Esophagus muscularis mucosa (tissue), 4 donors: Measurements from ENCODE around the gene HOOK1. TPM values are rescaled to one million over a fixed set of nuclear protein-coding genes. Genes with fewer than 3 reads are reported as not detected.

Experiments used
- DNase-seq: peaks from one replicate; pipeline ENCODE4 v3.0.0-alpha.2; 2017; ENCODE audit errors: extremely low spot score
- H3K27ac ChIP-seq, 4 donors: fragments of 200-600 bp; sonication (generic); replicated peaks in 1 of 4; 1 replicate in 3 of 4; 2 replicates in 1 of 4; pipeline ENCODE4 v1.5.1; 2016 to 2019; ENCODE audit warnings: mild to moderate bottlenecking in 1 of 4
- H3K27me3 ChIP-seq, 4 donors: fragments of 200-600 bp; sonication (generic); one replicate each; pipeline versions ENCODE4 v1.5.1 to v1.6.0; 2016 to 2019
- H3K36me3 ChIP-seq, 4 donors: fragments of 200-600 bp; sonication (generic); one replicate each; pipeline ENCODE4 v1.5.1; 2016 to 2019
- H3K4me1 ChIP-seq, 4 donors: fragments of 200-600 bp; sonication (generic); one replicate each; pipeline ENCODE4 v1.5.1; 2016 to 2019
- H3K4me3 ChIP-seq, 4 donors: fragments of 200-600 bp; sonication (generic); 1 replicate in 2 of 4; 2 replicates in 2 of 4; pipeline ENCODE4 v1.5.1; 2016 to 2019; ENCODE audit warnings: mild to moderate bottlenecking in 4 of 4, moderate library complexity in 1 of 4
- H3K9me3 ChIP-seq, 4 donors: fragments of 200-600 bp; sonication (generic); 1 replicate in 3 of 4; 2 replicates in 1 of 4; pipeline ENCODE4 v1.5.1; 2016 to 2019
- EP300 ChIP-seq: sonication (generic); formaldehyde crosslinking; IDR thresholded peaks from one replicate; pipeline ENCODE4 v1.6.1; 2017; ENCODE audit warnings: antibody characterized with exemption
- POLR2A ChIP-seq: fragments of 450-650 bp; IDR thresholded peaks from one replicate; pipeline ENCODE4 v1.6.1; 2017; ENCODE audit warnings: antibody characterized with exemption, moderate library complexity, mild to moderate bottlenecking, low read depth
- POLR2AphosphoS5 ChIP-seq, 2 donors: sonication (generic); formaldehyde crosslinking; IDR thresholded peaks; one replicate each; pipeline ENCODE4 v1.6.1; 2017; ENCODE audit warnings: antibody characterized with exemption in 2 of 2
- WGBS: methylation state at CpG from one replicate; pipeline ENCODE4 v1.1.5; 2018; 5-methylcytosine and 5-hydroxymethylcytosine counted together
- intact Hi-C: fragments of 100-400 bp; cut with DNase I; formaldehyde crosslinking; loops from one replicate; pipeline ENCODE4 v1.15.1; 2023
- total RNA-seq, 4 donors: library from RNA; depleted of rRNA; stranded (reverse); fragments of >200 nt; gene quantifications; one replicate each; pipeline versions ENCODE4 v1.1.0 to v1.2.1, GENCODE V29; 2016
- TF ChIP-seq, protein P1 (sequence below), 3 experiments: fragments of 200-600 bp in 2 of 3; fragments of 450-650 bp in 1 of 3; sonication (generic) in 2 of 3; IDR thresholded peaks; one replicate each; pipeline ENCODE4 v1.5.1; 2017 to 2019; ENCODE audit warnings: antibody characterized with exemption in 3 of 3, mild to moderate bottlenecking in 2 of 3, moderate library complexity in 1 of 3

The HOOK1 gene
- total RNA-seq, 4 donors from 2014 or later: under 0.01 to 0.33 (median 0.15) TPM

DNA sequence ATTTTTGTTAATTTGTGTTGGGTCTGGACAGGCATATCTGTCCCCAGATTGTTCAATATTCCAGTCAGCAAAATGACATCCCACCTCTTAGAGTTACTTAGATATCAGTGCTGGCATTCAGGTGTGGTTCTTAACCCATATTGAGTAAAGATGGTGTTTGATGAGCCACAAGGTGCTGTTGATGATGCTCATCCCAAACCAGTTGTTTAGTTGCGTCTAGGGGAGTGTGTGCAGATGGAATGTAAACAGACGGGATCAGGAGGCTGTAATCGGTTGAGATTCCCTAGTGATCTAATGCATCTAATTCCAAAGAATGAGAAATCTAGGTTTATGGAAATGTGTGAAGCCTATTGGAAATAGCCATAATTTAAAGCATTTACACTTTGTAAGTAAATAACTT lies 1.1 kb downstream of the HOOK1 start:
- Histone ChIP-seq H3K27me3 (peaks cover 8 to 55% (median 30%) of the 10 kb centered on the region in 4 donors), H3K36me3 (no peaks in the 10 kb centered on the region), H3K4me3 (no peak overlapping the region), H3K4me1 (peaks cover 16 to 19% (median 17%) of the 10 kb centered on the region in 4 donors), H3K27ac (no peak overlapping the region), H3K9me3 (no peaks in the 10 kb centered on the region)
- no peak for DNase-seq
- 43% methylated on average over 3 of the region's 3 CpGs for WGBS
- no peak for TF ChIP-seq EP300
- TF ChIP-seq POLR2A: no peak
- TF ChIP-seq POLR2AphosphoS5 (IDR thresholded peaks at IDR 0.05): no peak
- TF ChIP-seq, protein P1, sequence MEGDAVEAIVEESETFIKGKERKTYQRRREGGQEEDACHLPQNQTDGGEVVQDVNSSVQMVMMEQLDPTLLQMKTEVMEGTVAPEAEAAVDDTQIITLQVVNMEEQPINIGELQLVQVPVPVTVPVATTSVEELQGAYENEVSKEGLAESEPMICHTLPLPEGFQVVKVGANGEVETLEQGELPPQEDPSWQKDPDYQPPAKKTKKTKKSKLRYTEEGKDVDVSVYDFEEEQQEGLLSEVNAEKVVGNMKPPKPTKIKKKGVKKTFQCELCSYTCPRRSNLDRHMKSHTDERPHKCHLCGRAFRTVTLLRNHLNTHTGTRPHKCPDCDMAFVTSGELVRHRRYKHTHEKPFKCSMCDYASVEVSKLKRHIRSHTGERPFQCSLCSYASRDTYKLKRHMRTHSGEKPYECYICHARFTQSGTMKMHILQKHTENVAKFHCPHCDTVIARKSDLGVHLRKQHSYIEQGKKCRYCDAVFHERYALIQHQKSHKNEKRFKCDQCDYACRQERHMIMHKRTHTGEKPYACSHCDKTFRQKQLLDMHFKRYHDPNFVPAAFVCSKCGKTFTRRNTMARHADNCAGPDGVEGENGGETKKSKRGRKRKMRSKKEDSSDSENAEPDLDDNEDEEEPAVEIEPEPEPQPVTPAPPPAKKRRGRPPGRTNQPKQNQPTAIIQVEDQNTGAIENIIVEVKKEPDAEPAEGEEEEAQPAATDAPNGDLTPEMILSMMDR (IDR thresholded peaks at IDR 0.05): no peak
- intact Hi-C loops: no loop called here

DNA sequence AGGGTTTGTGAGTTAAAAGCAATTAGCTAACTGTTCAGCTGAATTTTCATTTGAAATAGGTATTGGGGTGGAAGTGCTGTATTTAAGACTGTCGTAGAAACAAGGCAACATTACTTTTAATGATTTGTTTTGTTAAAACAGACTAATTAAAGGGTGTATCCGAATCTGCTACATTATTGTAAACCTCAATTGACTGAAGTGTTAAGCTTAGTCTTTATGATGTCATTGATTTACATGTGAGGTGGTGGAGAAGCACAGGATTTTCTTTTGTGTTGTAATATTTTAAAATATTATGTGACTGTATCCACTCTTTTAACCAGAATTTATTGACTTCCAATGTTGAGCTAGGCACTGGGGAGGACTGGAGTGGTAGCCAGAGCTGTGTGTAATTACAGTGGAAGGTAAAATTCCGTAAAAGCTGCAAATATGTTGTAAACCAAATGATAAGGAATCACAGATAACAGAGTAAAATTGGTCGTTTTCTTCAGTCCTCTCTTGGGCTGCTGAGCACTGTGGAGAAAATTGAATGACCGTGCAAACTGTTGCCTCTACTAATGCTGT lies 1.6 kb downstream of the HOOK1 start:
- 66% methylated on average over 5 of the region's 5 CpGs for WGBS
- intact Hi-C loops: no loop called here
- no peak overlapping the region for H3K4me3 ChIP-seq
- no peak for DNase-seq
- no peak overlapping the region for H3K27ac ChIP-seq
- TF ChIP-seq POLR2A: no peak
- TF ChIP-seq EP300: no peak
- TF ChIP-seq, protein P1 (IDR thresholded peaks at IDR 0.05): no peak
- TF ChIP-seq POLR2AphosphoS5 (IDR thresholded peaks at IDR 0.05): no peak
- no peaks in the 10 kb centered on the region for H3K36me3 ChIP-seq
- H3K4me1 ChIP-seq: peaks cover 16 to 19% (median 17%) of the 10 kb centered on the region in 4 donors
- peaks cover 8 to 52% (median 30%) of the 10 kb centered on the region in 4 donors for H3K27me3 ChIP-seq
- H3K9me3 ChIP-seq: no peaks in the 10 kb centered on the region

DNA sequence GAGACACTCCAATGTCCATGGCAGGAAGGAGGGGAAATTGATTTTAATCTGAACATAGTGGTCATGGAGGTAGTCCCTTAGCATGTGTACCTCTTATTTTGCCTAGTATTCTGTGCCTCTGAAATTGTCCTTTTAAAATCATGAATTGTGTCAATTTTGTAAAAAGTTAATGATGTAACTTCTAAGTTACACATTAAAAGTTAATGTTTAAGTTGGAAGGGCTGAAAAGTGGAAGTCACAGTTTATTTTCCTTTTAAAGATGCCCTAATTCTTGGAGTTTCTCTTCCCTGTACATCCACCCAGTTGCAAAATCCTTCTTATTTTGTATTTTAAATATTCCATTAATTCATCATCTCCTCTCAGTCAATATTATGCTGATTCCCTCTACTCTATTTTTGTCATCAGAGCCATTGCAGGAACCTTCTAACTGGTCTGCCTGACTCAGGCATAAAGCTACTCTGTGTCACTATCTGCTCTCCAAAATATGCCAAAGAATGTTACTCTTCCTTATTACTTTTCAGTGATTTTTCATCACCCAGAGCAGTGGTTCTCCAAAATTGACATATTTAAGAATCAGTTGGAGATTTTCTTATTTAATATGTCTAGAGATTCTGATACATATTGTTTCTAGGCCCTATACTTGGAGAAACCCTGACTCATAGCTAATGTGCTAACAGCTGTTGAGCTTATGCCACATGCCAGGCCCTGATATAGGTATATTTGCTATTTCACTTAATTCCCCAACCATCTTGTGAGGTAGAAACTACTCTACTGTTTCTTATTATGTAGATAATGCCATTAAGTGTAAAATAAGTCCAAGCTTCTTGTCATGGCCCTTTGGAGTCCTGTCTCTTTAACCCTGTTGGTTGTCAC lies 5.1 kb downstream of the HOOK1 start:
- intact Hi-C loops: no loop called here

DNA sequence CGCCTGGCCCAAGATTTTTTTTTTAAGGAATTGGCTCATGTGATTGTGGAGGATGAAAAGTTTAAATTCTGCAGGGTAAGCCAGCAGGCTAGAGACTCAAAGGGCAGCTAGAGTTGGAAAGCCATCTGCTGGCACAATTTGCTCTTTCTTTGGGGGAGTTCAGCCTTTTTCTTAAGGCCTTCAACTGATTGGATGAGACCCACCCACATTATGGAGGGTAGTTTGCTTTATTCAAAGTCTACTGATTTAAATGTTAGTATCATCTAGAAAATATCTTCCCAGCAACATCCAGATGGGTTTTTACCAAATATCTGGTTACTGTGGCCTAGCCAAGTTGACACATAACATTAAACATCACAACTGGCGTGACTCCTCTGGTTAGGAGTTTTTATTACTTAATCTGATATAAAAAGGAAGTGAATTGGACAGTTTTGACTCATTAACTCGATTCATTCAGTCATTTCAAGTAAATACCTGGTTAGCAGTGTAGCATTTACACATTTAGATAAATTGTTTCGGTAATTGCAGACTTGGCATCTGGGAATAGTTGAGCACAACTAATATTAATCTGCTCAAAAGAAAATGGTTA lies 12.4 kb downstream of the HOOK1 start:
- H3K27ac ChIP-seq: no peak overlapping the region
- TF ChIP-seq EP300 (no peak), POLR2A (no peak), POLR2AphosphoS5 (IDR thresholded peaks at IDR 0.05) (no peak)
- TF ChIP-seq, protein P1 (IDR thresholded peaks at IDR 0.05): no peak
- no peaks in the 10 kb centered on the region for H3K4me1 ChIP-seq
- no peaks in the 10 kb centered on the region for H3K36me3 ChIP-seq
- 84% methylated on average over 4 of the region's 4 CpGs for WGBS
- H3K4me3 ChIP-seq: no peak overlapping the region
- no peaks in the 10 kb centered on the region for H3K27me3 ChIP-seq
- intact Hi-C loops: no loop called here
- H3K9me3 ChIP-seq: no peaks in the 10 kb centered on the region
- DNase-seq: no peak

More for the DNA sequence above, 5.1 kb downstream of the HOOK1 start:
- Histone ChIP-seq H3K27ac (no peak overlapping the region), H3K4me3 (no peak overlapping the region), H3K9me3 (no peaks in the 10 kb centered on the region), H3K36me3 (no peaks in the 10 kb centered on the region), H3K4me1 (peaks cover 5 to 8% (median 6%) of the 10 kb centered on the region in 4 donors), H3K27me3 (peaks cover 4 to 19% (median 9%) of the 10 kb centered on the region in 4 donors)
- TF ChIP-seq POLR2A (no peak), EP300 (no peak), POLR2AphosphoS5 (IDR thresholded peaks at IDR 0.05) (no peak)
- TF ChIP-seq, protein P1 (IDR thresholded peaks at IDR 0.05): no peak
- DNase-seq: no peak
